ENCODE measurements around the gene CAMTA1.
"Not testable (repeated sequence)": the region's sequence is repeated elsewhere in the genome, so short reads cannot be mapped to it uniquely, and the experiment has no call there.

The CAMTA1 gene

DNA sequence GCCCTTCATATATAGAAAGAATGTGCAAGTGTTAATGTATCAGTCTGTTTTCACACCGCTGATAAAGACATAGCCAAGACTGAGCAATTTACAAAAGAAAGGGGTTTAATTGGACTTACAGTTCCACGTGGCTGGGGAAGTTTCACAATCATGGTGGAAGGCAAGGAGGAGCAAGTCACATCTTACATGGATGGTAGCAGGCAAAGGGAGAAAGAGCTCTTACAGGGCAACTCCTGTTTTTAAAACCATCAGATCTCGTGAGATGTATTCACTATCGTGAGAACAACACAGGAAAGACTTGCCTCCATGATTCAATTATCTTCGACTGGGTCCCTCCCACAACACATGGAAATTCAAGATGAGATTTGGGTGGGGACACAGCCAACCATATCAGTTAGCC lies 907.8 kb downstream of the CAMTA1 start:
- DNase-seq, result not testable (repeated sequence)

DNA sequence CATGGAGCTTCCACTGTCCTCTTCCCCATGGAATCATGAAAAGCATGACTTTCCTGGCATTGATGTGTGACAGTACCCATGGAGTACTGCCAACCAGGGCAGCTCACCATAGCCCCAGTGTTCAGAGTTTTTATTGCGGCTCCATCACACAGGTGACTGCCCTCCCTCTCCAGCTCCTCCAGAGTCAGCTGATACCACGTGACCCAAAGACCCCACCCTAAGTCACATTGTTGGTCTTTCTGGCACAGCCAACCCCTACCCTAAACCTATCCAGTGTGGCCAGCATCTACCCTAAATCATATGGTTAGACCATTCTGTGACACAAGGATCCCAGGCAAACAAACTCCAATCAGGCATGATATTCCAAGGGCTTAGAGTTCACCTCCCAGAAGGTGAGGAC lies 908.4 kb downstream of the CAMTA1 start:
- DNase-seq, result no peak

DNA sequence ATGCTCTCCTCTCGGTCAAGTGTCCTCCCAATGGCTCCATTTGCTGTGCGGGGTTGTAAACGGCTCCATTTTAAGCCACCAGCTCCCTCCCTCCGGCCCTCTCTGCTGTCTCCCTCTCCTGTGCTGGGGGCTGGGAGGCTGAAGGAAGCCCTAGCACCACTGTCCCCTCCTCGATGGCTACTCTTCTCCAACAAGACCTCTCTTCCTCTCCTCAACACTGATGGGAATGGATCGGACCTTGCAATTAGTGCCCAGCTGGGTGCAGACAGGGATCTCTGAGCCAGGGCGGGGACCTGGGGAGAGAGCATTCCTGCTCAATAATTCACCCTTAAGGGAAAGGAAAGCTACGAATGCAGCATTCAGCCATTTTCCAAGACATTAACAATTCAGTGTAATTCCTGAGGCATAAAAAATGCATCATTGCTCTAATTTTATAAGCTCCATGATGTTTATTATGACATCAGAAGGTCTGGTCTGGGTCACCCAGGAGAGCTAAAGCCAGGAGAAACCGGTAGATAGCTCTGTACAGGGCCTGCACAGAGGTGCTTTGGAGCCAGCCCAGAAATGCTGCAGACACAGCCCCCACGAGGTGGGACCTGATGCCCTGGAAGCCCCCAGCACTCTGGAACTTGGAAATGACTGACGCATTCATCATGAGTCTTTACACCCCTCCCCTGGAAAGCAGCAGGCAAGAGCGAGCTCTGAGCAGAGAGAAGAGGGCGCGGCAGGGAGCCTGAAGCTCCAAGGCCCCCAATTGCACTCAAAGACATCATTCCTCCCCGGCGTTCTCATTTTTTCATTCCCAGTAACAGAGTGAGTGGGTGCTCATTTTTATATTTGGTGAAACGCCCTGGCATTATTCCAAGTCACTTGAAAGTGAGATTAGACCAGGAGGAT lies 909.6 kb downstream of the CAMTA1 start:
- no peak for DNase-seq

DNA sequence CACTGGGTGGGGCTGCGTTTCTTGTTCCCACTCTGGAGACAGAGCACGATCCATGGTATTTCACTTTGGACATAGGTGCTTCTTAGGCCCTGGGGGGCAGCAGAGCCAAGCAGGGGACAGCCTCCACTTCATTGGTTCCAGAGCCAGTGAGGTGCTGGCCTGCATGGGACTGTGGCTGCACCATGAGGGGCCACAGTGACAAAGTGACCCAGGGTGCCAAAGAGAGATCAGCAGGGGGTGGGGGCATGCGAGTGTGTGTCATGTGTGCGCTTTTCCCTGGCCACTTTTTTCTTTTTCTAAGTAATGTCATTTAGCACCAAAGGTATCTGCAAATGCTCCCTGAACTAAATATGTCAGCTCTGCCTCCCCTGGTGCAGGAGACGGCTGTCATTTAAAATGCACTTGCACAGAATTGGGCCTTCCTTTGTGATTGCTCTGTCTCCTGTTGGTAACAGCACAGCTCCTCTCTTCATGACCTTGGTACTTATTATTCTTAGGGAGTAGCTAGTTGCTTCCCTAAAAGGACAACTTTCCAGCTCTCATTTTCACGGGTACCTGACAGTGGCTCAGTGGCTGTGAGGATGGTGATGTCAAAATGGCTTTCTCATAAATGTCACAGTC lies 910.4 kb downstream of the CAMTA1 start:
- DNase-seq, result no peak

DNA sequence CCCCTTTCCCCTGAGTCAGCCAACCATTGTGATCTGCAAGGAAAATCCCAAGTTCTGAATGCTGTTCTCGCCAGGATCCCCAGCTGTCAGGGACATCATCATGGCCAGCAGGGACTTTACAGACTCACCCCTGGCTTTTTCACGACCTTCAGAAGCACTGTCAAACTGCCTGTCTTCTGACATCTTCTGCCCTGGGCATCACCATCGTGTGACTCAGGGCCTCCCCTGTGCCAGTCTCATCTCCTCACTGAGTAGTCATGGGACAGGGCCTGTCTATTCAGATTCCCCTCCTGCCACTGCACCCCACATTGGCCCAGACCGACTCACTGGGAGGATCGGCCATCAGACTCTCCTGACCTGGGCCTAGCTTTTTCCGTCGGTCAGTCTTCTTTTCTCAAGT lies 913.4 kb downstream of the CAMTA1 start:
- no peak for DNase-seq

DNA sequence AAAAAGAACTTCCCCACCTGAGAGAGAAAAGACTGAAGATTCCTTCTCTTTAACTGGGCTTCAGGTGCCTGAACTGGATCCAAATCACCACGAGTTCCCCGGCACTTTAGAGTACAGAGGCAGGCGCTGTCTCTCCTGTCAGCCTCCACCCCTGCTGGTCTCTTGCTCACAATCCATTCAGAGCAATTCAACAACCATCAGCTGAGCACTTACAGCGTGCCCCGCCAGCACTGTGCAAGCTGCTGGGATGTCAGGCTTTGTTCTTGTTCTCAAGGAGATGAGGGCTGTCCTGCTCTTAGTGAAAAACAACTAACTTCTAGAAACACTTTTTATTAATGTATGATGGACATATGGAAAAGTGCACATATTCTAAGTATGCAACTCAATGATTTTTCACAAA lies 917.1 kb downstream of the CAMTA1 start:
- no peak for DNase-seq

DNA sequence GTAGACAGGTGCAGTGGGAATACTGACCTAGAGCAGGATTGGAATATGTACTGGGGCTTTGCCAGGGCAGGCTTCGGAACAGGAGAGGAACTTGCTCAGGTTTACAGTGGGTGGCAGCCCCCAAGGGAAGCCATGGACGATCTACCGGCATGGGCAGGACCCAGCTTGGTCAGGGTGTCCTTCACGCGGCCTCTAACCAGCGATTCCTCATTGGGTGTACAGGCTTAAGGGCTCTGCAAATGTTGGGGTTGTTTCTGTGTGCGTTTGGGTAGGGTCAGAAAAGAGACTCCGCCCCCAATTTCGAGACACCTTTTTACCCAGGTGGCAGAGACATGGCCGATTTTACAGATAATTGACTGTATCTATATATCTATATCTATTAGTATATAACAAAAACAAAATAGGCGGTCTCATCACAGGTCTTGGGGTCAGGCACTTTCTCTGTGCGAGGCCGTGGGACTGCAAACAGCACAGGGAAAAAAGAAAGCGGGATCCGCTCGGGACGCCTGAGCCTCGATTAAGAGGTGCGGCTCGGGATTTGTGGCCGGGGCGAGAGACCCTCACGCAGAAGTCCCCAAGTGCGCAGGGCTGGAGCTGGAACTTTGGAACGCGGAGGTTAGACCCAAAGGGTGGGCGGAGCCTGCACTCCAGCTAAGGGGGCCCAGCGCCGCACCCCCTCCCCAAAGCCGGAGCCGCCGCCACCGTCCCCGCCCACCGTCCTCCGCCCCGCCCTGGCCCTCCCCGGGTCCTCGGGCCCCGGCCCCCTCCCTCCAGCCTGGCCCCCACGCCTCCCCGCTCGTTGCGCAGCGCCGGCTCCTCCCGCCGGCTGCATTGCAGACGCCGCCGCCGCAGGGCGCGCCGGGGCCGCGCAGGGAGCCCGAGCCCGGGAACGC lies 918.3 kb downstream of the CAMTA1 start:
- DNase-seq, result peak in 2 of 4 experiments; percentile 26 to 35

DNA sequence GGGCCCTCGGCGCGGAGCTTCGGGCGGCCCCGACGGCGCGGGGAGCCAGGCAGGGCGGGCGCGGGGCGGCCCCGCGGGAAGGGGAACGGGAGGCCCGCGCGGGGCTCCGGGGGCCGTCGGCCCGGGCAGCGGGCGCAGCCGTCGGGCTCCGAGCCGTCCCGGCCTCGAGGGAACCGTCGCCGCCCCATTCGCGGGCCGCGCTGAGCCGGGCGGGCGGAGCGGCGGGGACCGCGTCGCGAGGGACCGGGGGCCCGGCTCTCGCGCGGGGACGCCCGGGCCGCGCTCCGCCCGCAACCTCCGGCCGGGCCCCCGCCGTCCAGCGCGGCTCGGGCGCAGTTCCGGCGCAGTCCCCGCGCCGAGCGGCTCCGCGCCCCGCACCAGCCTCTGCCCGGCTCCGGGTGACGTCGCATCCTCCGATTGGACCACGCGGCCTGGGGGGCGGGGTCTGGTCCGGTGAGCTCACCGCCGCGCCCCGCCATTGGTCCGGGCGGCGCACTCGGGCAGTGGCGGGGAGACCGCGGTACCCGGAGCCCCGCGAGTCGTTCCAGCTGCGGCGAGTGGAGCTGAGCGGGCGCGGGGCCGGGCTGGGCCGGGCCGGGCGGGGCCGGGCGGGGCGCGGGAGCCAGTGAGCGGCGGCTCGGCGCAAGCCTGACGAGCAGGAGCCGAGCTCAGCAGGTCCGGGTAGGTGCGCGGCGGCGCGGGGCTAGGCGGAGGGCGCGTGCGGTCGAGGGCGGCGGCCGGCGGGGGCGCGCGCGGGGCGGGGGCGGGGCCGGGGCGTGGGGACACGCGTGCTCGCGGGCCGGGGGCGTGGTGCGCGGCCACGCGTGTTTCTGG lies 919.2 kb downstream of the CAMTA1 start:
- peak; percentile 93 to 98 (median 96) for DNase-seq

DNA sequence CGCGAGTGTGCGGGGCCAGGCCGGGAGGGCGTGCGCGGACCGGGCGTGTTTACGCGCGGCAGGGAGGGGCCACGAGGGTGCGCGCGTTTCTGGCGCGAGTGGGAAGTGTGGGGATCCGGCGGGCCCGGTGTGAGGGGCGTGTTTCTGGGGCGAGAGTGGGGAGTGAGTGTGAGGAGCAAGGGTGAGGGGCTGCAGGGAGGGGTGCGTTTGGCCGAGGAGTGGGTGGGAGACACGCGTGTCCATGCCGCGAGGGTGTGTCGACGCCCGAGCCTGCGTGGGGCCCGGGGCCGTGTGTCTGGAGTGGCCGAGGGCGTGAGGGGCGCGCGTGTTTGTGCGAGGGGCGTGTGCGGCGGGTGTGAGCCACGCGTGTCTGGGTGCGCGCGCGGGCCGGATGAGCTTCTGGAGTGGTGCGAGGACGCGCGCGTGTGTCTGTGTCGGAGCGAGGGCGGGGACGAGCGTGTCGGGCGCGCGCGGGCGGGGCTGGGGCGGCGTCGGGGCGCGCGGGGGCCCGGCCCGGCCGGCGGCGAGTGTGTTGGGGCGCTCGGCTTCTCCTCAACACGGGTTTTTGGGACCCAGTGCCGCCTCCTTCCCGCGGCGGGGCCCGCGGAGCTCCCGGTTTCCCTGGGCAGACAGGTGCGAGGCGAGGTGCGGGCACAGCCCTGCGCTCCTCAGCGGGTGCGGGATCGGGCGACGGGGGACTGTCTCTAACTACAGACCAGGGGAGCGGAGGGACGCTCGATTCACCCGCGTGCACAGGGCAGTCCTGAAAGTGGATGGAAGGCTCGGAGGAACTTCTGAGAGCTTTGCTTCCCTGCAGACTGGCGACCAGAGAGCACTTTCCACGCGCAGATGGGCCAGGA lies 920.0 kb downstream of the CAMTA1 start:
- DNase-seq, result peak in 2 of 4 experiments; percentile 24 to 30

DNA sequence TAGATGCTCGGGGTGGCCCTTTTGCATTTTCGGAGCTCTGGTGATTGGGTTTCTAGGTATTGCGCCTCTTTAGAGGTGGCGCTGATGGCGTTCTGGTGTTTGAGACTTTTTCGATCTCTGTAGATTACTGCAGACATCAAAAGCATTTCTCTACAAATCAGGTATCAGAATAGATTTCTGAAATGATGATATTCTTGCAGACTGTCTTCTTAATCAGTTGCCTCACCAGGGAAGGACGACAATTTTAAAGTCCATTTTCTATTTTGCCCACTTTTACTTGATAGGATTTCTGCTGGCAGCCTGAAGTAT lies 920.6 kb downstream of the CAMTA1 start:
- DNase-seq, result no peak

DNA sequence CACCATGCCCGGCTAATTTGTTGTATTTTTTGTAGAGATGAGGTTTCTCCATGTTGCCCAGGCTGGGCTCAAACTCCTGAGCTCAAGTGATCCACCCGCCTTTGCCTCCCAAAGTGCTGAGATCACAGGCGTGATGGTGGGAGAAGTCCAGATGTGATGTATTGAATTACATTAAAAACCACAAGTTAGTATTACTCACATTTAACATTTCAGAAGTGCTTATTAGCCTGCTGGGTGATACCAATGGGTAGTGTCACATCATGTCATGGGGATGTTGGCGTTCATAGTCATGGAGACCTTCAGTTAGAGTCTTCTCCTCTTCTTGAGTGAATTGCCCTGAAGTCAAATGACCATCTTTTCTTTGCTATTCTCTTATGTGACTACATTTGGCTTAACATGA lies 922.3 kb downstream of the CAMTA1 start:
- peak in 1 of 4 experiments; percentile 11 for DNase-seq

DNA sequence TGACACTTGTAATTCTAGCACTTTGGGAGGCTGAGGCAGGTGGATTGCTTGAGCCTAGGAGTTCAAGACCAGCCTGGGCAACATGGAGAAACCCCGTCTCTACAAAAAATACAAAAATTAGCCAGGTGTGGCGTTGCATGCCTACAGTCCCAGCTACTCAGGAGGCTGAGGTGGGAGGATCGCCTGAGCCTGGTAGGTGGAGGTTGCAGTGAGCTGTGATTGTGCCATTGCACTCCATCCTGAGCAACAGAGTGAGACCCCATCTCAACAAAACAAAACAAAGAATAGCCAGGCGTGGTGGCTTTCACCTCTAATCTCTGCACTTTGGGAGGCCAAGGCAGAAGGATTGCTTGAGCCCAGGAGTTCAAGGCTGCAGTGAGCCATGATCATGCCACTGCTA lies 922.8 kb downstream of the CAMTA1 start:
- DNase-seq, result not testable (repeated sequence)

DNA sequence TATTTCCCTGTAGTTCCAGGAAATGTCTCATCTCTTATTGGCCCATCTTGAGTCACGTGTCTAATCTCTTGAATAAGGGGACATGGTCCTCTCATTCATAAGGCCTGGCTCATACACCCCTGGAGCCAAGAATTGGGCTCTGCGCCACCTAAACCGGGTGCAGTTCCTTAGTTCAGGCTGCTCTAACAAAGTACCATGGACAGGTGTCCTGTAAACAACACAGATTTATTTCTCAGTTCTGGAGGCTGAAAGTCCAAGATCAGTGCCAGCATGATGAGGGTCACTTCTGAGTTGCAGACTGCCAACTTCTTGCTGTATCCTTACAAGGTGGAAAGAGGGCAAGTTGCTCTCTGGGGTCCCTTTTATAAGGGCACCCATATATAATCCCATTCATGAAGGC lies 925.6 kb downstream of the CAMTA1 start:
- DNase-seq, result no peak

DNA sequence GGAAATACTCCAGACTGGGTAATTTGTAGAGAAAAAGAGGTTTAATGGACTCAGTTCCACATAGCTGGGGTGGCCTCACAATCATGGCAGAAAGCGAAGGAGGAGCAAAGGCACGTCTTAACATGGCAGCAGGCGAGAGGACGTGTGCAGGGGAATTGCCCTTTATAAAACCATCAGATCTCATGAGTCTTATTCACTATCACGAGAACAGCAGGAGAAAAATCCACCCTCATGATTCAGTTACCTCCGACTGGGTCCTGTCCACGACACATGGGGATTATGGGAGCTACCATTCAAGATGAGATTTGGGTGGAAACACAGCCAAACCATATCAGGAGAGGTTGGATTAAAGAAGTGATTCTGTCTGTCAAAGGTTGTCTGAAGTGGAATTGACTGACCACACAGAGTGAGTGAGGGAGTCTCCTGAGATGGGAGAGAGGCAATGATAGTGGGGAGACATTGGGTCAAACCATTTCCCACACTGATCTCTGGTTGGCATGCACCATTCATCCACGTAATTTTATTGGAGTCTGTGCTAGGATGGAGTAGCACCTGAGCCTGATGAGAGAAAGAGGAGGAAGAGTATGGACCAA lies 927.6 kb downstream of the CAMTA1 start:
- DNase-seq, result no peak

DNA sequence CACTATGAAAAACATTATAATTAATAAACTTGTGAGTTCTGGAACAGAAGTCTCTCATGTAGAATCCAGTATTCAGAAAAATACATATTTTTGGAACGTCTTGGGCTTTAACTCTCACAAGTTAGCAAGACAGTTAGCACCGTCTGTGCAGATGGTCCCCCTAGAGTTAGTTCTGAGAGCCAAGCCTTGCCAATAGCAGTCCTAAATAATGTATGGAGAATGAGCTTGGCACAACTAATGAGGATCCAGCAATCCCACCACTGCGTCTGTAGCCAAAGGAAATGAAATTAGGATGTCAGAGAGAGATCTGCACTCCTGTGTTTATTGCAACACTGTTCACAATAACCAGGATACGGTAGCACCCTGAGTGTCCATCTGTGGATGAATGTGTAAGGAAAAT lies 931.3 kb downstream of the CAMTA1 start:
- no peak for DNase-seq

DNA sequence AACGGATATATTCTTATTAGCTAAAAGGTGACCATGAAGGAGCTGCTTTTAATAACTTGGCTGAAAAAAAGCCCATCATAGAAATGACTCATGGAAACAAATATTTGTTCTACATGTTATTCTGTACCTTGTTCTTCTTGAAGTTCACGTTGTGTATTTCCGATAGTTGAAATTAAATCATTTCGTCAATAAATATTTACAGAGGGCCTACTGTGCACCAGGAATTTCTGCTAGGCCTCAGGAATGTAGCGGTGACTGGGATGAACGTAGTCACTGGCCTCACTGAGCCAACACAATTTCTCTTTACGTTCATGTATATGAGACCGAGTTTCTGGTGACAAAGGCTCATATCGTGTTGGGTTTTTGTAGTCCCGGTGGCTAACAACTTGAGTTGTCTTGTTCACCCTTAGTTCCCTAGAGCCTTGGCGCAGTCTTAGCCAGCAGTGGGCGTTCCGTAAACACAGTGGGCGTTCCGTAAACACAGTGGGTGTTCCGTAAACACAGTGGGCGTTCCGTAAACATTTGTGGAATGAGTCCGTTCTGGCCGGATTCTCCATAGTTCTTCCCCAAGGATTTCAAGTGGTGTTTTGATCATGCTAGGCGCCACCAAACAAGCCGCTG lies 932.6 kb downstream of the CAMTA1 start:
- DNase-seq, result no peak

DNA sequence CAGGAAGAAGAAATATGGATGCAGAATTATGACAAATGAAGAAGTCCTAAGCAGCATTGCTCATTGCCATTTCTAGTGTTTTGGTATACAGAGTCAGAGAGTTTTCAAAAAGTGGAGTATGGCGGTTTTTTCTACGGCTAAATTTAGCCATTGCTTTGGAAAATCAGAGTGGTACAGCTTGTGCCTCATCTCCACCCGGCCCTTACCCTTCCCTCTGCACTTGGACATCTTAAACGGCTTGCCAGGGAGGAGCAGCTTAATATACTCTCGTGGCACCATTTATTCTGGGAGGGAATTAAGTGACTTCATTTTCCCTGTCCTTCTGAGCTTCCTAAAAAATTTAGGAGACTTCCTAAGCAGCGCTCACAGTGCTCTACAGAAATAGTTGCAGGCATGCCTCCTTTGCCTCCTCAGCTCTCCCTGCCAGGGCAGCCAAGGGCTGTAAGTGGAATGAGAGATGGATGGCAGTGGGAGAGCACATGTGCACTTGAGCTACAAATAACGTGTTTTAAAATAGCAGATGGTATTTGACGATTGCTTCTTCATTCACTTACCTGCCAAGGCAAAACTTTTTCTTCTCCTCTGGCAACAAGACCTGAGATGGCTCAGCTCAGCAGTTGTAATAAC lies 934.3 kb downstream of the CAMTA1 start:
- DNase-seq, result no peak

DNA sequence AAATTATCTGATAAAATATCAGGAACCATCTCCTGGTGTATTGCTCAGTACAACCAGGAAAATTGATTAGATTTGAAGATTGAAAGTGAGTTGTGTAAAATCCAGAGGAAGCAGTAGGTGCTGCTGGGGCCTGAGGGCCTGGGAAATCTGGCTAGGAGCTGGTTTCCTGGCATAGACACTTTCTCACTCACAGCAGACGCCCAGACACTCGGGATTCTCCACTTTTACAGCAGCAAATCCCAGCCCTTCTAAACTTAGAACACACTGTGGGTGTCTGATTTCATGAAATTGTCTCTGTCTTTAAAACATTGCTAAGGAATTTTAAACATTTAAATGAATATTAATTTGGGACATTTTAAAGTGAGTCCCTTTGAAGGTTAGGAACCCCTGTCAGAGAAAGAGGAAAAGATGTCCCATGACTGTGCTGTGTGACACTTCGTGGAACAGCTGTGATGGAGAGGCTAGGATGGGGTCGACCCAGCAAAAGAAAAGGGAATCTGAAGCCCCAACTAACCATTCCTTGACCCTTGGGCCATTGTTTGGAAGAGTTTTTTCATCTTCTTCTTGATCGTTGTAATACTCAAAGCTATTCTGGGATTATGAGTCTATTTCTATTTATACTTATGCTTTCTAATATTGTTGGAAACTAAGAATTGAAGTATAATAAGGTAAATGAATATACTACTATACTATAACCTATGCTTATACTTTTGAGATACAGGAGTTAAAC lies 936.9 kb downstream of the CAMTA1 start:
- DNase-seq, result no peak

DNA sequence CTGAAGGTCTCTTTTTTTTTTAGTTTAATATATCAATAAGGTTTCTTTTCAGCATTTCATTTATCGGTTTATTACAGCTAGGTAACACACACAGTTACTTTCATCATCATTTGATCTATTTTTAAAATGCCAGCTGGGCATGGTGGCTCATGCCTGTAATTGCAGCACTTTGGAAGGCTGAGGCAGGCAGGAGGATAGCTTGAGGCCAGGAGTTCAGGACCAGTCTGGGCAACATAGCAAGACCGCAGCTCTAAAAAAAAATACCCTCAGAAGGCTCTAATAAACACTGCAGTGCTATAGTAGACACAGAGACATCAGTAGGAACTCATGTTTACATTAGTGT lies 937.4 kb downstream of the CAMTA1 start:
- no peak for DNase-seq

Measured in suppressor macrophage (primary cell).